ENCODE results near the gene NFATC2IP. TPM values are rescaled to one million over a fixed set of nuclear protein-coding genes. Genes with fewer than 3 reads are reported as not detected.

Gene NFATC2IP
- total RNA-seq, 1 donor from 2014 or later, result 20.8 TPM

DNA sequence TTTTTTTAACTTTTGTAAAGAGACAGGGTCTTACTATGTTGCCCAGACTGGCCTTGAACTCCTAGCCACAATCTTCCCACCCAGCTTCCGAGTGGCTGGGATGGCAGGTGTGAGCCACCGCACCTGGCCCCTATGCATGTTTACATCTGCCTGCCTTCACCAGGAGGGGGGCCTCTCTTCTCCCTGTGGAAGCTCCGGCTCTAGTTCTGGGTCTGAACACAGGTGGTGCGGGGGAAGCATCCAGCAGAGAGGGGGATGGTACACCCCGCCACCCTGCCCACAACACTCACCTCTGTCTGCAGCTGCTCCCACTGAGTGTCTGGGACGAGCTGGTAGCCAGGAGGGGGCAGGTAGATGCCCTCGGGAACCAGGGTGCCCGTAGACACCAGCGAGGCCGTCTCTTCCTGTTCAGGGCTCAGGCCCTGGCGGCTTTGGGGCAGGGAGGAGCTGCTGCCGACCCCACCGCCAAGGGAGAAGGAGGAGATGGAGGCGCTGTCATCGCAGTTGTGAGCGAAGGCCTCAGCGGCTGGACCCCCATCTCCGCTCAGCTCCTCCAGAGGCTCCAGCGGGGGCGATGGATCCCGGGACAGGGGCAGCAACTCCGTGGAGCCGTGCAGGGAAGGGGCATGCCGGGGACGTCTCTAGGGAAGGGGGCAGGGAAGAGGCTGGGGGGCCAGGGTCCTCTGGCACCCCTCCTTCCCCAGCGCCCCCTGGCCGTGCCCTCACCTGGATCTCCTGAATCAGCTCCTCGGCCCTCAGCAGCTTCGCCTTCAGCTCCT is 36.6 kb upstream of the NFATC2IP start:
- Histone ChIP-seq H3K4me3 (ENCODE audit: low read depth, low read length) (no peak overlapping the region), H3K27me3 (ENCODE audit: control insufficient read depth, insufficient read depth, low read length) (no peaks in the 10 kb centered on the region), H3K36me3 (ENCODE audit: control insufficient read depth, insufficient read depth, low read length) (no peaks in the 10 kb centered on the region)
- TF ChIP-seq, protein P1, sequence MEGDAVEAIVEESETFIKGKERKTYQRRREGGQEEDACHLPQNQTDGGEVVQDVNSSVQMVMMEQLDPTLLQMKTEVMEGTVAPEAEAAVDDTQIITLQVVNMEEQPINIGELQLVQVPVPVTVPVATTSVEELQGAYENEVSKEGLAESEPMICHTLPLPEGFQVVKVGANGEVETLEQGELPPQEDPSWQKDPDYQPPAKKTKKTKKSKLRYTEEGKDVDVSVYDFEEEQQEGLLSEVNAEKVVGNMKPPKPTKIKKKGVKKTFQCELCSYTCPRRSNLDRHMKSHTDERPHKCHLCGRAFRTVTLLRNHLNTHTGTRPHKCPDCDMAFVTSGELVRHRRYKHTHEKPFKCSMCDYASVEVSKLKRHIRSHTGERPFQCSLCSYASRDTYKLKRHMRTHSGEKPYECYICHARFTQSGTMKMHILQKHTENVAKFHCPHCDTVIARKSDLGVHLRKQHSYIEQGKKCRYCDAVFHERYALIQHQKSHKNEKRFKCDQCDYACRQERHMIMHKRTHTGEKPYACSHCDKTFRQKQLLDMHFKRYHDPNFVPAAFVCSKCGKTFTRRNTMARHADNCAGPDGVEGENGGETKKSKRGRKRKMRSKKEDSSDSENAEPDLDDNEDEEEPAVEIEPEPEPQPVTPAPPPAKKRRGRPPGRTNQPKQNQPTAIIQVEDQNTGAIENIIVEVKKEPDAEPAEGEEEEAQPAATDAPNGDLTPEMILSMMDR (IDR thresholded peaks at IDR 0.05; ENCODE audit: insufficient read depth, low read length, poor library complexity, severe bottlenecking), result no peak
- no peak for DNase-seq (ENCODE audit: low read depth)

DNA sequence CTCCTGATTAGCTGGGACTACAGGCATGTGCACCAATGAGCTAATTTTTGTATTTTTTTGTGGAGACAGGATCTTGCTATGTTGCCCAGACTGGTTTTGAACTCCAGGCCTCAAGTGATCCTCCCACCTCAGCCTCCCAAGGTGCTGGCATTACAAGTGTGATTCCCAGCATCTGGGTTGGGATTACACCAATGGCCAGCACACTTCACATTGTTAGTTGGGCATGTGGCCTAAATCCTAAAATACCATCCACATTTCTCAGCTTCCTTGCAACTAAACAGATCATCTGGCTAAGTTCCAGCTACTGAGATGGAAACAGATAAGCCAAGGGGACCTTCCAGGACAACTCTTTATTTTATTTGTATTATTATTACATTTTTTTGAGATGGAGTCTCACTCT is 35.6 kb upstream of the NFATC2IP start:
- TF ChIP-seq, protein P1 (IDR thresholded peaks at IDR 0.05; ENCODE audit: insufficient read depth, low read length, poor library complexity, severe bottlenecking), result no peak
- no peaks in the 10 kb centered on the region for H3K36me3 ChIP-seq (ENCODE audit: control insufficient read depth, insufficient read depth, low read length)
- DNase-seq (ENCODE audit: low read depth), result no peak
- H3K4me3 ChIP-seq (ENCODE audit: low read depth, low read length), result no peak overlapping the region
- no peaks in the 10 kb centered on the region for H3K27me3 ChIP-seq (ENCODE audit: control insufficient read depth, insufficient read depth, low read length)

DNA sequence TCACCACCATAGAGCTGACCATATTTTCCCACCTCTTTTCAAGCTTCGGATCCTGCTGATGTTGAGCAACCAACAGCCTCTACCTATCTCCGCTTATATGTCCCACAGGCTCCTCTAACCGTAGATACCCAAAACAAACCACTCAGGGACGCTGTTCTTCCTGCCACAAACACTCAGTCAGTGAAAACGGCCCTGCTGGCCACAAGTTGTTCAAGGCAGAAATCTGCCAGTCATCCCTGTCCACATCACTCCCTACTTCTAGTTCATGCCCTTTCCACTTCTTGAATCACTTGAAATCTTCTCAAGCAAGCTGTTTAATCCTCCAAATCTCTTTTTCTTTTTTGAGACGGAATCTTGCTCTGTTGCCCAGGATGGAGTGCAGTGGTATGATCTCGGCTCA is 33.6 kb upstream of the NFATC2IP start:
- H3K27me3 ChIP-seq (ENCODE audit: control insufficient read depth, insufficient read depth, low read length), result no peaks in the 10 kb centered on the region
- TF ChIP-seq, protein P1 (IDR thresholded peaks at IDR 0.05; ENCODE audit: insufficient read depth, low read length, poor library complexity, severe bottlenecking), result no peak

DNA sequence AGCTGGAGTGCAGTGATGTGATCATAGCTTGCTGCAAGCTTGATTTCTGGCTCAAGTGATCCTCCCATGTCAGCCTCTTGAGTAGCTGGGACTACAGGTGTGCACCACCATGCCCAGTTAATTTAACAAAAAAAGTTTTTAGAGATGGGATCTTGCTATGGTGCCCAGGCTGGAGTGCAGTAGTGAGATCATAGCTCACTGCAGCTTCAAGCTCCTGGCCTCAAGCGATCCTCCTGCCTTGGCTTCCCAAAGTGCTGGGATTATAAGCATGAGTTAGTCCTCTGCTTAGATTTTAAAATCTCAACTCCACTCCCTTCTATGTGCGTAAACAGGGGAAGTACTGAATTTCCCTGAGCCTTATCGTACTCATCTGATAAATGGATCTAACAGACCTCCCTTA is 32.0 kb upstream of the NFATC2IP start:
- no peaks in the 10 kb centered on the region for H3K36me3 ChIP-seq (ENCODE audit: control insufficient read depth, insufficient read depth, low read length)
- no peak for DNase-seq (ENCODE audit: low read depth)
- TF ChIP-seq, protein P1 (IDR thresholded peaks at IDR 0.05; ENCODE audit: insufficient read depth, low read length, poor library complexity, severe bottlenecking), result no peak
- no peaks in the 10 kb centered on the region for H3K27me3 ChIP-seq (ENCODE audit: control insufficient read depth, insufficient read depth, low read length)
- H3K4me3 ChIP-seq (ENCODE audit: low read depth, low read length), result no peak overlapping the region

More for the DNA sequence above, 33.6 kb upstream of the NFATC2IP start:
- Histone ChIP-seq H3K36me3 (ENCODE audit: control insufficient read depth, insufficient read depth, low read length) (no peaks in the 10 kb centered on the region), H3K4me3 (ENCODE audit: low read depth, low read length) (no peak overlapping the region)
- no peak for DNase-seq (ENCODE audit: low read depth)

DNA sequence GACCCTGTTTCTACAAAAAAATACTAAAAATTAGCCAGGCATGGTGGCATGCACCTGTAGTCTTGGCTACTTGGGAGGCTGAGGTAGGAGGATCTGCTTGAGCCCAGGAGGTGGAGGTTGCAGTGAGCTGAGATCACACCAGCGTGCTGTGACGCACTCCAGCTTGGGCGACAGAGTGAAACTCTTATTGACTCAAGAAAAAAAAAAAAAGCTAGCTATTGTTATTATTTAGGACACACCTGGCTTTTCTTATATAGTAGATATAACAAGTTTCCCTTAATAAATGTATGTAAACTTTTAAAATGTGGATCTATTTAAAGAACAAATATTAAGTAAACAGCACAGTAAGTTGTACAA is 27.5 kb upstream of the NFATC2IP start:
- Histone ChIP-seq H3K27me3 (ENCODE audit: control insufficient read depth, insufficient read depth, low read length) (no peaks in the 10 kb centered on the region), H3K4me3 (ENCODE audit: low read depth, low read length) (no peak overlapping the region), H3K36me3 (ENCODE audit: control insufficient read depth, insufficient read depth, low read length) (no peaks in the 10 kb centered on the region)
- TF ChIP-seq, protein P1 (IDR thresholded peaks at IDR 0.05; ENCODE audit: insufficient read depth, low read length, poor library complexity, severe bottlenecking), result no peak
- no peak for DNase-seq (ENCODE audit: low read depth)
